Neuron (in vitro differentiated cells): ENCODE measurements around the gene SMIM5.

Experiments
- H2AFZ ChIP-seq: one replicate; pipeline ENCODE4 v1.6.1; 2013; ENCODE audit warnings: low read depth, mild to moderate bottlenecking, inconsistent platforms, low read length, moderate library complexity
- H3K27me3 ChIP-seq: one replicate; pipeline ENCODE4 v1.6.1; 2013; ENCODE audit warnings: low read length; ENCODE audit not compliant: insufficient read depth
- H3K36me3 ChIP-seq: one replicate; pipeline ENCODE4 v1.6.1; 2013; ENCODE audit warnings: low read length; ENCODE audit not compliant: insufficient read depth
- H3K4me1 ChIP-seq: one replicate; pipeline ENCODE4 v1.6.1; 2013; ENCODE audit warnings: low read length; ENCODE audit not compliant: insufficient read depth
- H3K4me3 ChIP-seq: 2 replicates; pipeline ENCODE4 v1.5.1; 2013; ENCODE audit warnings: mild to moderate bottlenecking, low read length, moderate library complexity
- H3K9me3 ChIP-seq: one replicate; pipeline ENCODE4 v1.6.1; 2013; ENCODE audit warnings: low read length

Gene SMIM5

DNA sequence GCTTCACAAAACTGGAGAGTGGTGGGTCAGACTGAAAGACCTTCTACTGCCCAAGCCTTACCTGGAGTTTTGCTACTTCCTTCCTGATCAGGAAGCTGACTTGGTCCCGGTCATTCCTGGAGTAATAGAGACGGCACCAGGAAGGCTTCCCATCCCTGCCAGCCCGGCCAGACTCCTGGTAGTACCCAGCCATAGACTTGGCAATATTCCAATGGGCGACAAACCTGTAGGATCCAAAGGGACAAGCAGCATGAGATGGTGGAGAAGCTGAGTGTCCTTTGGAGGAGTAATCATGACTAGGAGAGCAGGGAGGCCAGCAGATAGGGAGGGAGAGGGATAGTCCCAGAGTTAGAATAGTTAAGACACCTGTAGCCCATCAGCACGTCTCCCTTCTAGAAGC lies 25.0 kb downstream of the SMIM5 start:
- Histone ChIP-seq H3K4me1 (no peaks in the 10 kb centered on the region), H3K4me3 (no peak overlapping the region), H3K9me3 (no peaks in the 10 kb centered on the region), H2AFZ (no peak overlapping the region), H3K27me3 (no peaks in the 10 kb centered on the region), H3K36me3 (peaks cover 46% of the 10 kb centered on the region)

DNA sequence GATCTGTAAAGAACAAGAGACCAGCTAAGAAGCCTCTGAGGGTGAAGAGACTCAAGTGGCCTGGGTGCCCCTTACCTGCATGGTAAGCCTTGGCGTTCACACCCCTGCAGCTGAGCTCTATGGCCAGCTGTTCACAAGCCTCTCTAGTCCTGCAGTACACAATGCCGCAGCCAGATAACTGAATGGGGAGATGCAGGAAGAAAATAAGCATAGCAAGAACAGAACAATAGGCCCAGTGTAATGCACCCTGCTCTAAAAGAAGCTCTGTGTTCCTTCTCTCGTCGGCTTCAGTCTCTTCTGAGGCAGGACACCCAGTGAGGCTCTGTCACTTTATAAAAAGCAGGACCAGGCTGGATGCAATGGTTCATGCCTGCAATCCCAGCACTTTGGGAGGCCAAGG lies 28.3 kb downstream of the SMIM5 start:
- peaks cover 46% of the 10 kb centered on the region for H3K36me3 ChIP-seq
- H3K4me1 ChIP-seq, result peaks cover 9% of the 10 kb centered on the region
- H3K4me3 ChIP-seq, result no peak overlapping the region
- no peak overlapping the region for H2AFZ ChIP-seq
- no peaks in the 10 kb centered on the region for H3K9me3 ChIP-seq
- H3K27me3 ChIP-seq, result no peaks in the 10 kb centered on the region

DNA sequence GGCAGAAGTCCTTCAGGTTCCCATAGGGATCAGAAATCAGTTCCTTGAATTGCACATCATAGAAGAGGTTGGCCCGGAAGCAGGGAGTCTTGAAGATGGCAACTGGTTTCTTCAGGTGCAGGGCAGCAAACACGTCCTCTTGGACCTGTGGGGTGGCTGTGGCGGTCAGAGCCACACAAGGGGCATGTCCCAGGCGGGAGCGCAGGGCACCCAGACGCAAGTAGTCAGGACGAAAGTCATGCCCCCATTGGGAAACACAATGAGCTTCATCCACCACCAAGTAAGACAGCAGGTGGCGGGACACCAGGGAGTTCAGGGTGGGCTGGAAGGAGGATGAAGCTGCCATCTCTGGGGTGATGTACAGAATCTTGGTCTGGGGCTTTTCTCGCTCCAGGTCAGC lies 29.3 kb downstream of the SMIM5 start:
- Histone ChIP-seq H2AFZ (no peak overlapping the region), H3K9me3 (no peaks in the 10 kb centered on the region), H3K36me3 (peaks cover 40% of the 10 kb centered on the region), H3K4me1 (peaks cover 11% of the 10 kb centered on the region), H3K27me3 (no peaks in the 10 kb centered on the region), H3K4me3 (no peak overlapping the region)

DNA sequence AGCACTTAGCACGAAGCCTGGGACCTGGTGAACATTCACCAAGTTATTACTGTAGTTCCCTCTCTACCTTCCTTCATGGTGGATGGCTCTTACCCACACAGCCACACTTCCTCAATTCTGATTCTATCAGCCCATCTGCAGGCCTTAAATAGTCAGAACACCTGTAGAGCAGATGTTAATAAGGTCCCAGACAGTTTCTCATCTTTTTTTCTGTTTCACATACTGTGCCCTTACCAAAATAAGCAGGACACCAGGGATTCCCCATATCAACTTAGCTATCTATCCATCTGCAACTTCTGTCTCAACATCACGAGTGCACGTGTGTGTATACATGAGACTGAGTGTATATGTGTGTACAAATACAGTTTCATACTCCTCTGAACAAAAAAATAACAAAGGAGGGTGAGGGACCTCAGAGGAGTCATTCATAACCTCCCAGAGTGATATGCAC lies 30.9 kb downstream of the SMIM5 start:
- no peaks in the 10 kb centered on the region for H3K27me3 ChIP-seq
- no peak overlapping the region for H2AFZ ChIP-seq
- H3K36me3 ChIP-seq, result peaks cover 43% of the 10 kb centered on the region
- H3K4me3 ChIP-seq, result no peak overlapping the region
- no peaks in the 10 kb centered on the region for H3K9me3 ChIP-seq
- peaks cover 21% of the 10 kb centered on the region for H3K4me1 ChIP-seq

DNA sequence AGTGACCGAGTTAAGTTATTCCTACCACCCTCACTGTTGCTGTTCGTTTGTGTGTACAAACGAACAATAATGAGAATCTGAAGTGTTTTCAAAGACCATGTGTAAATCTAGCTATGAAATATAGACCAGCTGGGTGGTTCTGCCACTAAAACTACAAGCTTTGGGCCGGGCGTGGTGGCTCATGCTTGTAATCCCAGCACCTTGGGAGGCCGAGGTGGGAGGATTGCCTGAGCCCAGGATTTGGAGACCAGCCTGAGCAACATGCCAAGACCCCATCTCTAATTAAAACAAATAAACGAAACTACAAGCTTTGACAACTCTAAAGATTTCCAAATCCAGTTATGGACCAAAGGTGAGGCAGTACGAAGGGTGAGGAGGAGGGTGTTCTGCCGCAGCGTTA lies 32.7 kb downstream of the SMIM5 start:
- Histone ChIP-seq H3K4me1 (peaks cover 21% of the 10 kb centered on the region), H3K4me3 (peak overlapping the region; percentile 94), H2AFZ (no peak overlapping the region), H3K27me3 (no peaks in the 10 kb centered on the region), H3K36me3 (peaks cover 41% of the 10 kb centered on the region), H3K9me3 (no peaks in the 10 kb centered on the region)

DNA sequence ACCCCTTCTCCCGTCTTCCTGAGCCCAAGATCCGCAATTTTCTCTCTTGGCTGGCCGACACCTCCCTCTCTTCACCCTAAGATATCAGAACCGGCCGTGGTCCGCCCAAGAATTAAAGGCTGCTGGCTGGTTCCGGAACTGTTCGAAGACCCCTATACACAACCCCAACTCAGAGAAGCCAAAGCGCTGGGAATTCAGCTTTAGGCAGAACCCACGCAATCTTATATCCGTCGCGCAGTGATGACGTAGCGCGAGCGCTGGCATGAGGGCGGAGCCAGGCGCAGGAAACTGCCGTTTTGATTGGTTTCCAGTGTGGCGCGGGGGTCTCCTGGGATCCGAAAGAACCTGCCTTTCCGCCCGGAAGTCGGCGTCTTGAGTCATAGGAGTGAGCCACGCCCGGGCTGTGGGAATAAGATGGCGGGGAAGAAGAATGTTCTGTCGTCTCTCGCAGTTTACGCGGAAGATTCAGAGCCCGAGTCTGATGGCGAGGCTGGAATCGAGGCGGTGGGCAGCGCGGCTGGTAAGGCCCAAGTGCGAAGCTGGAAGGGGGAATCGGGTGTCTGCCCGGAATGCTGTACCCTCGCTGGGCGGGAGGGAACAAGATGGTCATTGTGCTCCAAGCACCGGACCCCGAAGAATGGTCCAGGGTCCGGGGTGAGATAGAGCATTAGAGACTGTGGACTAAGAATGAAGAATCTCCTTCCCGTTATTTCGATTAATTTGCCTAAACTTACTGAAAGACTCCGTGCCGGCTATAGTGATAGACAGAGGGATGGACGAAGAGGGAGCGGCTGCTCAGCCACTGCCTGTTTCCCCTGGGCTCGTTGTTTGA lies 33.9 kb downstream of the SMIM5 start, which contains the start of the genes RECQL5 and SAP30BP:
RECQL5 (minus strand) TSS at position 196 of the 832 bp plus-strand sequence. CDS start 597 bp downstream, outside the sequence.
SAP30BP (plus strand) TSS at position 380 of the 832 bp plus-strand sequence; CDS start at position 415, 35 bp downstream.
- peaks cover 42% of the 10 kb centered on the region for H3K36me3 ChIP-seq
- peak within 1 kb of the TSS; percentile 94 for H3K4me3 ChIP-seq
- H3K4me1 ChIP-seq, result peaks cover 21% of the 10 kb centered on the region
- H2AFZ ChIP-seq, result peak within 1 kb of the TSS; percentile 39
- H3K27me3 ChIP-seq, result no peaks in the 10 kb centered on the region
- no peaks in the 10 kb centered on the region for H3K9me3 ChIP-seq

DNA sequence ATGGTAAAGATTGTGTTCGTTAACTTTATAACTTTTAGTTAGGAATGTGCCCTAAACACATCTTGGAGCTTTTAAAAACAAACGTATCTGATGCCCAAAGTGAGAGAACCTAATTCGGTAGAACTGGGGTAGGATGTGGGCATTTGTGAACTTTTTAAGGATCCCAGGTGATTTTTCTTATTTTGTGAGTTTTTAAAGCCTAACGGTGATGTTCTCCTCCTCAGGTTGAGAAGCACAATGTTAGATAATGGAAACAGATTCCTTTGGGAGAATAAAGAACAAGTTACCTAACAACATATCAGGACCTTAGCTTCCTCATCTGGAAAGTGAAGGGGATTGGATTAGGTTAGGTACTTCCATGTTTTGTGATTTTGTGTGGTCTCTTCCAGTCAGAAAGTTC lies 34.6 kb downstream of the SMIM5 start:
- Histone ChIP-seq H3K27me3 (no peaks in the 10 kb centered on the region), H2AFZ (peak overlapping the region; percentile 39), H3K4me3 (peak overlapping the region; percentile 94), H3K9me3 (no peaks in the 10 kb centered on the region), H3K4me1 (peaks cover 21% of the 10 kb centered on the region), H3K36me3 (peaks cover 37% of the 10 kb centered on the region)

DNA sequence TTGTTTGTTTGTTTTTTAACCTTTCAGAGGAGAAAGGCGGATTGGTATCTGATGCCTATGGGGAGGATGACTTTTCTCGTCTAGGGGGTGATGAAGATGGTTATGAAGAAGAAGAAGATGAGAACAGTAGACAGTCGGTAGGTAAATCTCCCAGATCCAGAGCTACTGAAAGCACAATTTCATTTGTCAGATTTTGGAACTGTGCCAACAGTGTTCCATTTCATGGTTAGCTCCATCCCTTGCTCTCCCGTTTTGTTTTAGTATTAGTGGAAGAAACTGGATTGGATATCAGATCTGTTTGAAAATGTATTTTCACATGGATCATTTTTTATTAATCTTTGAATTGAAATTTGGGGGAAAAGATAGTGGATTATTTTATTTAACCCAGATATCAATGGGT lies 35.3 kb downstream of the SMIM5 start:
- Histone ChIP-seq H3K9me3 (no peaks in the 10 kb centered on the region), H3K27me3 (no peaks in the 10 kb centered on the region), H2AFZ (no peak overlapping the region), H3K36me3 (peaks cover 40% of the 10 kb centered on the region), H3K4me3 (peak overlapping the region; percentile 94), H3K4me1 (peaks cover 21% of the 10 kb centered on the region)

DNA sequence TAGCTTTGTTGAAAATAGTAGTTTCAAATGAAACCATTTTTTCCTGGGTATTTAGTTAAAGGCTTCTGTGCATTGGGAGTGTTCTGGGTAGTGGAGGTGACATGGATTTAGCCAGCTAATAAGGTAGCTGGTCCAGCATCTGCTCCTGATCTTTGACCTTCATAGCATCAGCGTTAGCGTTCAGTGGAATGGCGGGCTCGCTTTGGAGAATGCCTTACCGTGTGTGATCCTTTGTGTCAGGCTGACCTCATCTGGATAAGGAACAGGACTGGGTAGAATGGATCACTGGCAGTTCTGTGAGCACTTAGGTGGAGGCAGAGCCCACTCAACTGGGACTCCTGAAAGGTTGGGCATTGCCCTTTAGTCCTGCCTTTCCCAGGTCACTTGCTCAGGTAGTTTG lies 37.6 kb downstream of the SMIM5 start:
- H3K9me3 ChIP-seq, result no peaks in the 10 kb centered on the region
- H2AFZ ChIP-seq, result no peak overlapping the region
- no peaks in the 10 kb centered on the region for H3K27me3 ChIP-seq
- peaks cover 18% of the 10 kb centered on the region for H3K4me1 ChIP-seq
- no peak overlapping the region for H3K4me3 ChIP-seq
- H3K36me3 ChIP-seq, result peaks cover 42% of the 10 kb centered on the region

DNA sequence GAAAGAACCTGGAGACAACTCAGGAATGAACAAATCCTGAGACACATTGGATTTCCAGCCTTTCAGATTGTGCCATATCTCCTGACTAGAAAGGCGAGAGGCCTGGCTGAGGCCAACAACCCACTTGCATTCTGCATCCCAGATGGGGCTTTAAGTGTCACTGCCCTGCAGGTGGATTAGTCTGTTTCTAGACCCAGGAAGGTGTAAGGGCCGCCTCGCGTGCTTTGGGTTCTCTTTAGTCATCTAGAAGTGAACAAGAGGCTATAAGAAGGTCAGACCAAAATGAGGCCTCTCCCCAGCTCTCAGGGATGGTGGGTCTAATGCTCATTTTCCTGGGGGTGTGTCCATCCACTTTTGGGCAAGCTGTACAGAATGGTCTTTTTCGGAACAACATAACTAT lies 38.8 kb downstream of the SMIM5 start:
- no peak overlapping the region for H3K4me3 ChIP-seq
- no peak overlapping the region for H2AFZ ChIP-seq
- H3K4me1 ChIP-seq, result peaks cover 9% of the 10 kb centered on the region
- peaks cover 50% of the 10 kb centered on the region for H3K36me3 ChIP-seq
- no peaks in the 10 kb centered on the region for H3K27me3 ChIP-seq
- H3K9me3 ChIP-seq, result no peaks in the 10 kb centered on the region

DNA sequence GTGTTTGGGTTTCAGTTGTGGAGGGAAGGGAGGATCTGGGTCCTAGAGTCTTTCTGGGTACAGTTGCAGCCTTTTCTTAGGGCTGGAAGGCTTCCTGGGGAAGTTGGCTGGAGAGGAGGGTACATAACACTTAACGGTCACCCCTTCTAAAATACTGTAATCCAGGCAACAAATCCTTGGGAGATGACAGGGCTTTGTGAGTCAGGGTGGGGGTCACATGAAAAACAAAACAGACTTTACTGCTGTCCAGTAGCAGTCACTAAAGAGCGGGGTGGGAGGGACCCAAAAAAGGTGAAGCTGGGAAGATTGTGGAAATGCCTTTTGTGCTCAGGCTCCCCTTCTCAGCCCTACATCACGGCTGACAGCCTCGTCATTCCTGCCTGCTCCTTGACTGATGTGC lies 40.3 kb downstream of the SMIM5 start:
- H3K4me3 ChIP-seq, result no peak overlapping the region
- no peaks in the 10 kb centered on the region for H3K27me3 ChIP-seq
- H3K4me1 ChIP-seq, result peaks cover 2% of the 10 kb centered on the region
- no peak overlapping the region for H2AFZ ChIP-seq
- peaks cover 57% of the 10 kb centered on the region for H3K36me3 ChIP-seq
- no peaks in the 10 kb centered on the region for H3K9me3 ChIP-seq

DNA sequence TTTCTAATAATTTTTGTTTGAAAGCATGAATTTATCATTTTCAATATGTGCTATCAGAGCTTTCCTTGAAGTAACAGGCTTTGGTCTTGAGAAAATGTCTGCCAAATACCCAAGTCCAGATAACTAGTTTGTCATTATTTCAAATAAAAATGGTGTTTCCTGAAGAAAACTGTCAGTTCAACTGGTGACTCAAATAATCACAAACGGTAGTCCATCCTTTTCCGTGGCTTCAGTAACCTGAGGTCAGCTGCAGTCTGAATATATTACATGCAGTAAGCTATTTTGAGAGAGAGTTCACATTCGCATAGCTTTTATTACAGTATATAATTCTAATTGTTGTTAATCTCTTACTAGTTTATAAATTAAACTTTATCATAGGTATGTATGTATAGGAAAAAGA lies 43.2 kb downstream of the SMIM5 start:
- no peaks in the 10 kb centered on the region for H3K9me3 ChIP-seq
- H3K4me1 ChIP-seq, result no peaks in the 10 kb centered on the region
- peaks cover 59% of the 10 kb centered on the region for H3K36me3 ChIP-seq
- H3K4me3 ChIP-seq, result no peak overlapping the region
- no peaks in the 10 kb centered on the region for H3K27me3 ChIP-seq
- H2AFZ ChIP-seq, result no peak overlapping the region

DNA sequence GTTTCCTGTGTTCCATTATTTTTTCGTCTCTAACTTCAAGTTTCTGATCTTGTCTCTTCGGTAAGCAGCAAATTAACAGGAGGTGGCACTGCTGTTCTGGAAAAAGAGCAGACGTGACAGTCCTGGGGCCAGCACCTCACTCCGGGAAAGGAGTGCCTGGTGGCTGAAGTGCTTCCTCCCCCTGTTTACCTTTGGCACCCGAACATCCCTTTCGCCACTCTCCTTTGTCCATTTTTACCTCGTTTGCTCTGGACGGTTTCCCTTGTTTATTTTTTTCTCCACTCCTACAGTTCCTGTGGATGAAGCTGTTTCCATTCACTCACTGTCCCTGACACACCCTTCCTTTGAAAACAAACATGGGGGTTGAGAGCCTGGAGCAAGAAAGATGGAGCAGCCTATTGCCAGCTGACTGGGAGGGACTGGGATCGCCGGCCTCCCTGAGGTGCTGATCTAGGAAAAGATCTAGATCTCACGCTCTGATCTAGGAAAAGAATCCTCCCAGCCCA lies 46.5 kb downstream of the SMIM5 start:
- H3K36me3 ChIP-seq, result peaks cover 53% of the 10 kb centered on the region
- no peaks in the 10 kb centered on the region for H3K4me1 ChIP-seq
- no peaks in the 10 kb centered on the region for H3K27me3 ChIP-seq
- no peak overlapping the region for H2AFZ ChIP-seq
- no peak overlapping the region for H3K4me3 ChIP-seq
- no peaks in the 10 kb centered on the region for H3K9me3 ChIP-seq
